Lower leg skin (tissue), 3 donors: Measurements from ENCODE around the gene UNC13B.
"Not testable (repeated sequence)": the region's sequence is repeated elsewhere in the genome, so short reads cannot be mapped to it uniquely, and the experiment has no call there.

ENCODE experiments used
- POLR2A ChIP-seq, 2 donors: fragments of 450-650 bp; IDR thresholded peaks; one replicate each; pipeline ENCODE4 v1.6.1; 2016 to 2017; ENCODE audit warnings: antibody characterized with exemption in 2 of 2, mild to moderate bottlenecking in 1 of 2, moderate library complexity in 1 of 2
- TF ChIP-seq, protein P1 (sequence below), 3 donors: fragments of 450-650 bp; IDR thresholded peaks; one replicate each; pipeline ENCODE4 v1.5.1; 2016; ENCODE audit warnings: antibody characterized with exemption in 3 of 3, mild to moderate bottlenecking in 3 of 3, moderate library complexity in 2 of 3

DNA sequence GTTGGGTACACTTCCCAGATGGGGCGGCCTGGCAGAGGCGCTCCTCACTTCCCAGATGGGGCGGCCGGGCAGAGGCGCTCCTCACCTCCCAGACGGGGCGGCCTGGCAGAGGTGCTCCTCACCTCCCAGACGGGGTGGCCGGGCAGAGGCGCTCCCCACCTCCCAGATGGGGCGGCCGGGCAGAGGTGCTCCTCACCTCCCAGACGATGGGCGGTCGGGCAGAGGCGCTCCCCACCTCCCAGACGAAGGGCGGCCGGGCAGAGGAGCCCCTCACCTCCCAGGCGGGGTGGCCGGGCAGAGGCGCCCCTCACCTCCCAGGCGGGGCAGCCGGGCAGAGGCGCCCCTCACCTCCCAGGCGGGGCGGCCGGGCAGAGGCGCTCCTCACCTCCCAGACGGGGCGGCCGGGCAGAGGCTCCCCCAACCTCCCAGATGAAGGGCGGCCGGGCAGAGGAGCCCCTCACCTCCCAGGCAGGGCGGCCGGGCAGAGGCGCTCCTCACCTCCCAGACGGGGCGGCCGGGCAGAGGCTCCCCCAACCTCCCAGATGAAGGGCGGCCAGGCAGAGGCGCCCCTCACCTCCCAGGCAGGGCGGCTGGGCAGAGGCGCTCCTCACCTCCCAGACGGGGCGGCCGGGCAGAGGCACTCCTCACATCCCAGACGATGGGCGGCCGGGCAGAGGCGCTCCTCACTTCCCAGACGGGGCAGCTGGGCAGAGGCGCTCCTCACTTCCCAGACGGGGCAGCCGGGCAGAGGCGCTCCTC is 21.4 kb downstream of the UNC13B start:
- TF ChIP-seq, protein P1, sequence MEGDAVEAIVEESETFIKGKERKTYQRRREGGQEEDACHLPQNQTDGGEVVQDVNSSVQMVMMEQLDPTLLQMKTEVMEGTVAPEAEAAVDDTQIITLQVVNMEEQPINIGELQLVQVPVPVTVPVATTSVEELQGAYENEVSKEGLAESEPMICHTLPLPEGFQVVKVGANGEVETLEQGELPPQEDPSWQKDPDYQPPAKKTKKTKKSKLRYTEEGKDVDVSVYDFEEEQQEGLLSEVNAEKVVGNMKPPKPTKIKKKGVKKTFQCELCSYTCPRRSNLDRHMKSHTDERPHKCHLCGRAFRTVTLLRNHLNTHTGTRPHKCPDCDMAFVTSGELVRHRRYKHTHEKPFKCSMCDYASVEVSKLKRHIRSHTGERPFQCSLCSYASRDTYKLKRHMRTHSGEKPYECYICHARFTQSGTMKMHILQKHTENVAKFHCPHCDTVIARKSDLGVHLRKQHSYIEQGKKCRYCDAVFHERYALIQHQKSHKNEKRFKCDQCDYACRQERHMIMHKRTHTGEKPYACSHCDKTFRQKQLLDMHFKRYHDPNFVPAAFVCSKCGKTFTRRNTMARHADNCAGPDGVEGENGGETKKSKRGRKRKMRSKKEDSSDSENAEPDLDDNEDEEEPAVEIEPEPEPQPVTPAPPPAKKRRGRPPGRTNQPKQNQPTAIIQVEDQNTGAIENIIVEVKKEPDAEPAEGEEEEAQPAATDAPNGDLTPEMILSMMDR (IDR thresholded peaks at IDR 0.05) = not testable (repeated sequence)
- TF ChIP-seq POLR2A (IDR thresholded peaks at IDR 0.05) = not testable (repeated sequence)
